ENCODE measurements around the gene SEMA5A.

- no peak for TF ChIP-seq CTCF (IDR thresholded peaks at IDR 0.05)
- no peak for TF ChIP-seq POLR2AphosphoS5 (IDR thresholded peaks at IDR 0.05; ENCODE audit: insufficient read depth in 1 of 2, low read depth in 1 of 2)
These were observed 42.4 kb upstream of the SEMA5A start for GRCh38 chr5:9588254-9588653.
